SIG-M5 (cell line): ENCODE measurements around the gene GADD45G.

Experiments used
- DNase-seq: peaks from one replicate; lab custom pipeline; 2025; lab: John Stamatoyannopoulos, UW

GADD45G gene

DNA sequence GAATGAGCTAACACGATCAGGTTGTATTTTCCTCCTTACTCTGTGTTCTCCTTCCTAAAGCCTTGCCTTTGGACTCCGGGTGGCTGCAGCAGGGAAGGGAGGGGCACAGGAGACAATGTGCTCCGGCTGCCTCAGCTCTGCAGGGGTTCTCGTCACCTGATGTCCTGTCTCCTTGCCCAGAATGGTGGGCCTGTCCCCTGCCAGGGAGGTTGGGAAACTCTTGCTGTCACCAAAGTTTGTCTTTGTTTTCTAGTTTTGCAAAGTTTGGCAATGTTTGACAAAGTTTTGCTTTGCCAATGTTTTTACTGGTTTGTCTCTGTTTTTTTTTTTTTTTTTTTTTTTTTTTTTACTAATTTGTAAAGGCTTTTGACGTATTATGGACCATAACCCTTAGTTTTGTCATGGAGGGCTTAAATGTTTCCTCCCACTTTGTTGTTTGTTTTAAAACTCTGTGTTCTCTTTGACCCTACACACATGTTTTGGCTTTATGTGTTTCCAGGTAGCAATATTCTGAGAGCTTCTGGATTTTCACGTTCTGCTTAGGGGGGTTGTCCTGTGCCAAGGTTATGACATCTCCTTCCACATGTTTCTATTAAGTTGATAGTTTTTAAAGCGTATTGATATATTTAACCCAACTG is 49.3 kb downstream of the GADD45G start:
- DNase-seq, result no peak

DNA sequence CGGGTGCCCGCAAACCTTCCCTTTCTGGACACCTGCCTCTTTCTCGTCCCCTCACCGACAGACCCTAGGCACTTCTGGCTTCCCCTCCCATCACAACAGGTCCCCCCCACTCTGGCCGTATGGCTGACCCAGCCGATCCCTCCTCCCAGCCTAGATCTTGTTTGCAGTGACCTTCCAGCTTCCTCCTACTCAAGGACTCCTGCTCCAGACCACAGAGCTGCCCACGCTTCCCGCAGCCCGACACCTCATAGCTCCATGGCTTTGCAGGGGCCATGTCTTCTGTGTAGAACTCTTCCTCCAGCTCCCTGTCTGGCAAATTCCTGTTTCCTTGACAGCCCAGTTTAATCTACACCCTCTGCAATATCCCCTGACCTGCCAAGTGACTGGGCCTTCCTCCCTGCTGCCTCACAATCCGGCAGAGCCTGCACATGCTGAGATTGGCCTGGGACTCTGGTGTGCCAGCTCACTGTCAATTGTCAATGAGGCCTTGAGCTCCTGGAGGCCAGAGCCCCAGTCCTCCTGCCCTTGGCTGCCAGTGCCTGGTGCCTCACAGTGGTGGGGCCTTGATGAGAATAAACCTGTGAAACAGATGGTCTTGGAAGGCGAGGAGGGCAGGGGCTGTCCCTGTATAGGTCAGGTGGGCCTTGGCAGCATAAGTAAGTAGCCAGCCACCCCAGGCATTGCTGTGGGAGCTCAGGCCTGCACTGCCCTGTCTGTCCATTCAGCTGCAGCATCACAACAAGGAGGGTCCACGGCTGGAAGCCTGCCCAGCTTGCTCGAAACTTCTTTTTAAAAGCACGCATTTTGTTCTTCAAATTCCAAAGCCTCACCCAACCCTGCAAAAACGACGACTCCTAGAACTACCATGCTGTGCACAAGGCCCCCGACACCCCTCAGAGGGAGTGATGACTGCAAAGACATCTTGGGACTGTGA is 50.5 kb downstream of the GADD45G start:
- DNase-seq, result no peak
